ENCODE data around the gene RTN4. TPM values are rescaled to one million over a fixed set of nuclear protein-coding genes. Genes with fewer than 3 reads are reported as not detected.
A peak's percentile ranks its signal among the peaks of the same experiment; 100 is the strongest.

The RTN4 gene
- total RNA-seq, 2 donors from 2014 or later = 86.5 to 88.5 TPM

- no peaks in the 10 kb centered on the region for H3K36me3 Mint-ChIP-seq
- no peak overlapping the region for H3K27ac Mint-ChIP-seq
- DNase-seq (ENCODE audit: low spot score in 2 of 2) (no peak), ATAC-seq (no peak)
- H3K9me3 Mint-ChIP-seq = no peaks in the 10 kb centered on the region
Measured at GRCh38 chr2:54958717-54959371, 91.4 kb downstream of the RTN4 start.

- DNase-seq (ENCODE audit: low spot score in 2 of 2) = no peak
- no peak for ATAC-seq
- no peaks in the 10 kb centered on the region for H3K36me3 Mint-ChIP-seq
- no peaks in the 10 kb centered on the region for H3K9me3 Mint-ChIP-seq
- no peak overlapping the region for H3K27ac Mint-ChIP-seq
Measured at GRCh38 chr2:54957321-54957999, 92.8 kb downstream of the RTN4 start.

GRCh38 chr2:54956111-54956627 is 94.1 kb downstream of the RTN4 start:
- ATAC-seq (no peak), DNase-seq (ENCODE audit: low spot score in 2 of 2) (no peak)
- Mint-ChIP-seq H3K27ac (no peak overlapping the region), H3K9me3 (no peaks in the 10 kb centered on the region), H3K36me3 (no peaks in the 10 kb centered on the region)

- no peak for ATAC-seq
Measured at GRCh38 chr2:54955358-54956110, 94.7 kb downstream of the RTN4 start.

GRCh38 chr2:54954705-54955357 is 95.4 kb downstream of the RTN4 start:
- no peak for ATAC-seq
- no peak overlapping the region for H3K27ac Mint-ChIP-seq

More at GRCh38 chr2:54955358-54956110, 94.7 kb downstream of the RTN4 start:
- no peak overlapping the region for H3K27ac Mint-ChIP-seq
- DNase-seq (ENCODE audit: low spot score in 2 of 2) = no peak
- no peaks in the 10 kb centered on the region for H3K9me3 Mint-ChIP-seq
- no peaks in the 10 kb centered on the region for H3K36me3 Mint-ChIP-seq

GRCh38 chr2:54954158-54954557 is 96.1 kb downstream of the RTN4 start:
- no peak for DNase-seq (ENCODE audit: low spot score in 2 of 2)
- ATAC-seq = no peak
- H3K9me3 Mint-ChIP-seq = no peaks in the 10 kb centered on the region
- H3K36me3 Mint-ChIP-seq = no peaks in the 10 kb centered on the region
- H3K27ac Mint-ChIP-seq = no peak overlapping the region

More at GRCh38 chr2:54954705-54955357, 95.4 kb downstream of the RTN4 start:
- H3K36me3 Mint-ChIP-seq = no peaks in the 10 kb centered on the region
- DNase-seq (ENCODE audit: low spot score in 2 of 2) = no peak
- no peaks in the 10 kb centered on the region for H3K9me3 Mint-ChIP-seq

GRCh38 chr2:54952978-54953456 is 97.2 kb downstream of the RTN4 start:
- Mint-ChIP-seq H3K27ac (peak overlapping the region in 1 of 2 donors; percentile 38), H3K36me3 (no peaks in the 10 kb centered on the region), H3K9me3 (no peaks in the 10 kb centered on the region)
- ATAC-seq (peak in 1 of 2 donors; percentile 70), DNase-seq (ENCODE audit: low spot score in 2 of 2) (peak in 1 of 2 donors; percentile 19)

- H3K36me3 Mint-ChIP-seq = no peaks in the 10 kb centered on the region
- no peak for ATAC-seq
- no peak for DNase-seq (ENCODE audit: low spot score in 2 of 2)
- no peaks in the 10 kb centered on the region for H3K9me3 Mint-ChIP-seq
- peak overlapping the region; percentile 38 to 61 for H3K27ac Mint-ChIP-seq
Measured at GRCh38 chr2:54952425-54952824, 97.8 kb downstream of the RTN4 start.

- Mint-ChIP-seq H3K36me3 (no peaks in the 10 kb centered on the region), H3K27ac (no peak overlapping the region), H3K9me3 (no peaks in the 10 kb centered on the region)
- DNase-seq (ENCODE audit: low spot score in 2 of 2) = no peak
- ATAC-seq = no peak
Measured at GRCh38 chr2:54950811-54951210, 99.4 kb downstream of the RTN4 start.

GRCh38 chr2:54949431-54949830 is 100.8 kb downstream of the RTN4 start:
- no peaks in the 10 kb centered on the region for H3K36me3 Mint-ChIP-seq
- no peaks in the 10 kb centered on the region for H3K9me3 Mint-ChIP-seq
- ATAC-seq (no peak), DNase-seq (ENCODE audit: low spot score in 2 of 2) (no peak)
- H3K27ac Mint-ChIP-seq = no peak overlapping the region

GRCh38 chr2:54948120-54948519 is 102.1 kb downstream of the RTN4 start:
- H3K9me3 Mint-ChIP-seq = no peaks in the 10 kb centered on the region
- no peak for ATAC-seq
- no peaks in the 10 kb centered on the region for H3K36me3 Mint-ChIP-seq

GRCh38 chr2:54947646-54948045 is 102.6 kb downstream of the RTN4 start:
- no peak for DNase-seq (ENCODE audit: low spot score in 2 of 2)
- ATAC-seq = no peak
- Mint-ChIP-seq H3K27ac (no peak overlapping the region), H3K36me3 (no peaks in the 10 kb centered on the region), H3K9me3 (no peaks in the 10 kb centered on the region)

More at GRCh38 chr2:54948120-54948519, 102.1 kb downstream of the RTN4 start:
- no peak for DNase-seq (ENCODE audit: low spot score in 2 of 2)
- H3K27ac Mint-ChIP-seq = no peak overlapping the region

GRCh38 chr2:54947136-54947535 is 103.1 kb downstream of the RTN4 start:
- ATAC-seq (no peak), DNase-seq (ENCODE audit: low spot score in 2 of 2) (no peak)
- Mint-ChIP-seq H3K9me3 (no peaks in the 10 kb centered on the region), H3K27ac (no peak overlapping the region), H3K36me3 (no peaks in the 10 kb centered on the region)

- no peaks in the 10 kb centered on the region for H3K36me3 Mint-ChIP-seq
- H3K27ac Mint-ChIP-seq = no peak overlapping the region
- DNase-seq (ENCODE audit: low spot score in 2 of 2) (no peak), ATAC-seq (no peak)
- no peaks in the 10 kb centered on the region for H3K9me3 Mint-ChIP-seq
Measured at GRCh38 chr2:54946220-54946805, 103.9 kb downstream of the RTN4 start.

- DNase-seq (ENCODE audit: low spot score in 2 of 2) = peak in 1 of 2 donors; percentile 29
- ATAC-seq = peak; percentile 86 to 93
- H3K9me3 Mint-ChIP-seq = no peaks in the 10 kb centered on the region
- peak overlapping the region in 1 of 2 donors; percentile 16 for H3K27ac Mint-ChIP-seq
- H3K36me3 Mint-ChIP-seq = no peaks in the 10 kb centered on the region
Measured at GRCh38 chr2:54945391-54946219, 104.6 kb downstream of the RTN4 start.

All from activated naive CD4-positive, alpha-beta T cell treated with anti-CD3 and anti-CD28 coated beads, Interleukin-2, amount 50 U/mL, for 72 hours (primary cell).